Right lobe of liver (tissue), 6 donors: ENCODE results near the gene AMPD3. TPM values are rescaled to one million over a fixed set of nuclear protein-coding genes. Genes with fewer than 3 reads are reported as not detected.
A peak's percentile ranks its signal among the peaks of the same experiment; 100 is the strongest.

Experiments used
- ATAC-seq, 4 donors: fragments of 200-7000 bp; cut with Tn5 transposase; one replicate each; pipeline ENCODE4 v1.9.1; 2020; ENCODE audit warnings: mild to moderate bottlenecking in 4 of 4, moderate library complexity in 4 of 4
- DNase-seq, 3 donors: peaks; one replicate each; pipeline ENCODE4 v3.0.0-alpha.2; 2020
- H3K27ac ChIP-seq, 3 donors: fragments of 200-600 bp; one replicate each; pipeline ENCODE4 v1.8.0; 2022
- H3K27me3 ChIP-seq, 2 donors: fragments of 200-600 bp; one replicate each; pipeline ENCODE4 v1.8.0; 2022
- H3K36me3 ChIP-seq, 4 donors: fragments of 200-600 bp; sonication (generic) in 1 of 4; one replicate each; pipeline versions ENCODE4 v1.5.1 to v1.8.0; 2017 to 2022; ENCODE audit warnings: control low read depth in 1 of 4
- H3K4me1 ChIP-seq, 4 donors: fragments of 200-600 bp; sonication (generic) in 1 of 4; one replicate each; pipeline versions ENCODE4 v1.5.1 to v1.8.0; 2017 to 2022; ENCODE audit warnings: control low read depth in 1 of 4
- H3K4me3 ChIP-seq, 3 donors: fragments of 200-600 bp; one replicate each; pipeline ENCODE4 v1.8.0; 2022
- H3K9me3 ChIP-seq, 4 donors: fragments of 200-600 bp; sonication (generic) in 1 of 4; one replicate each; pipeline versions ENCODE4 v1.5.1 to v1.8.0; 2017 to 2022; ENCODE audit warnings: control low read depth in 1 of 4
- POLR2A ChIP-seq: fragments of 450-650 bp; IDR thresholded peaks from one replicate; pipeline ENCODE4 v1.6.1; 2017; ENCODE audit warnings: antibody characterized with exemption, mild to moderate bottlenecking
- WGBS: methylation state at CpG from one replicate; pipeline ENCODE4 v1.1.6; 2018; ENCODE audit warnings: low coverage, low lambda C conversion rate; ENCODE audit not compliant: insufficient coverage; ENCODE audit errors: missing lambda C conversion rate; 5-methylcytosine and 5-hydroxymethylcytosine counted together
- intact Hi-C, 2 donors: fragments of 100-400 bp; cut with DNase I; formaldehyde crosslinking; loops; one replicate each; pipeline versions ENCODE4 v1.11.2 to v1.14.1; 2022
- total RNA-seq, 6 experiments: library from RNA; depleted of rRNA in 2 of 6; stranded (reverse); fragments of >200 nt in 2 of 6; fragmentation: NEBNext Ultra II Directional in 3 of 6; extraction: Animal tissue kit (Norgen Biotek cat#: 25700) in 3 of 6; gene quantifications; one replicate each; pipeline versions ENCODE4 v1.1.0 to v1.2.4, GENCODE V29; 2016 to 2023
- TF ChIP-seq, protein P1 (sequence below), 4 donors: fragments of 200-600 bp in 3 of 4; fragments of 450-650 bp in 1 of 4; IDR thresholded peaks; one replicate each; pipeline versions ENCODE4 v1.5.1 to v1.8.0; 2016 to 2022; ENCODE audit warnings: antibody characterized with exemption in 4 of 4, mild to moderate bottlenecking in 2 of 4
- donor health status: DM: no; HTN: yes; CAD: no.
- donor health status: DM: no; HTN: no; CAD: no.
- donor health status: DM: no; HTN: no; CAD: no.
- donor health status: DM: no; HTN: yes; CAD: no.
- donor health status: DM: no; HTN: yes; CAD: no.

Gene AMPD3
- total RNA-seq, 6 experiments from 2014 or later: 0.98 to 5.0 (median 1.8) TPM

DNA sequence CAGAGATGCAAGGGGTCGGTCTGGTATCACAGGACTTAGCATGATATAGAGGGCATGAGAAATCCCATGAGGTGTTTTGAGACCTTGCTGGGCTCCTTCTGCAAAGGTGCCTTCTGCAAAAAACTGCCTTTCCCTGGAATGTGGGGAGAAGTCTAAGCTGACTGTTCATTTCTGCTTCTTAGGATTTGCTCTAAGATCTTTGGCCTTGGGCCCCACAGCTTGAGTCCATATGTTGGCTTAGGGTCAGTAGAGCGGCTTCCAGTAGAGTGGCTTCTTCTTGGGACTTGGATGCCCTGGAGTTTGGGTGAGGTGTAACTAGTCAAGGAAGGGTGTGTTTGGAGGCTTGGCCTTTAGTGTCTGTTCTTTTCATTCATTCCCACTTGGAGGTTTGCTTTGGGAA, 37.0 kb downstream of the AMPD3 start:
- Histone ChIP-seq H3K36me3 (no peaks in the 10 kb centered on the region), H3K27me3 (no peaks in the 10 kb centered on the region), H3K4me3 (no peak overlapping the region), H3K4me1 (peaks cover 0 to 4% (median 0%) of the 10 kb centered on the region in 4 donors), H3K27ac (no peak overlapping the region), H3K9me3 (no peaks in the 10 kb centered on the region)
- WGBS: 93% methylated on average over 2 of the region's 2 CpGs
- intact Hi-C loops: no loop called here
- ATAC-seq: no peak
- no peak for TF ChIP-seq POLR2A
- TF ChIP-seq, protein P1, sequence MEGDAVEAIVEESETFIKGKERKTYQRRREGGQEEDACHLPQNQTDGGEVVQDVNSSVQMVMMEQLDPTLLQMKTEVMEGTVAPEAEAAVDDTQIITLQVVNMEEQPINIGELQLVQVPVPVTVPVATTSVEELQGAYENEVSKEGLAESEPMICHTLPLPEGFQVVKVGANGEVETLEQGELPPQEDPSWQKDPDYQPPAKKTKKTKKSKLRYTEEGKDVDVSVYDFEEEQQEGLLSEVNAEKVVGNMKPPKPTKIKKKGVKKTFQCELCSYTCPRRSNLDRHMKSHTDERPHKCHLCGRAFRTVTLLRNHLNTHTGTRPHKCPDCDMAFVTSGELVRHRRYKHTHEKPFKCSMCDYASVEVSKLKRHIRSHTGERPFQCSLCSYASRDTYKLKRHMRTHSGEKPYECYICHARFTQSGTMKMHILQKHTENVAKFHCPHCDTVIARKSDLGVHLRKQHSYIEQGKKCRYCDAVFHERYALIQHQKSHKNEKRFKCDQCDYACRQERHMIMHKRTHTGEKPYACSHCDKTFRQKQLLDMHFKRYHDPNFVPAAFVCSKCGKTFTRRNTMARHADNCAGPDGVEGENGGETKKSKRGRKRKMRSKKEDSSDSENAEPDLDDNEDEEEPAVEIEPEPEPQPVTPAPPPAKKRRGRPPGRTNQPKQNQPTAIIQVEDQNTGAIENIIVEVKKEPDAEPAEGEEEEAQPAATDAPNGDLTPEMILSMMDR (IDR thresholded peaks at IDR 0.05): no peak
- no peak for DNase-seq

DNA sequence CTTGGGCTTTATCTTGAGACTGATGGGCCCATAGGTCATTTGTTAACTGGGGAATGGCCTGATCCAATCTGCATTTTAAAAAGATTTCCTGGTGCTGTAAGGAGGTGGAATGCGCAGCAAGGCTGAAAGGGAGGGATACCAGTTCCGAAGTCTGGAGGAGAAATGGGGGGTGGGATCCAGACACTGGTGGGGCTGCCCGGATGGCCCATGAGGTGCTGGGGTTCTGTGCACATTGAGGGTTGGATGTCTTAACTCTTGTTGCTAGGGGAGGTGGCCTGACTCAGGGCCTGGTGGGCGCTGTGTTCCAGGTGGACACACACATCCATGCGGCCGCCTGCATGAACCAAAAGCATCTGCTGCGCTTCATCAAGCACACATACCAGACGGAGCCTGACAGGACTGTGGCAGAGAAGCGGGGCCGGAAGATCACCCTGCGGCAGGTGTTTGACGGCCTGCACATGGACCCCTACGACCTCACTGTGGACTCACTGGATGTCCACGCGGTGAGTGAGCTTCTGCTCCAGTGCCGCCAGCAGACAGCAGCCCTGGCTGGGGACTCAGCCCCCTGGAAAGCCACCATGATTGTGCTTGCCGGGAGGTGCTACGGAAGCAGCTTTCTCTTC, 38.1 kb downstream of the AMPD3 start:
- Histone ChIP-seq H3K9me3 (no peaks in the 10 kb centered on the region), H3K36me3 (no peaks in the 10 kb centered on the region), H3K27me3 (no peaks in the 10 kb centered on the region), H3K27ac (no peak overlapping the region), H3K4me1 (peaks cover 0 to 4% (median 0%) of the 10 kb centered on the region in 4 donors), H3K4me3 (no peak overlapping the region)
- intact Hi-C loops: no loop called here
- 100% methylated on average over 1 of the region's 18 CpGs for WGBS
- ATAC-seq (no peak), DNase-seq (peak in 1 of 3 donors; percentile 37)
- TF ChIP-seq POLR2A: no peak
- TF ChIP-seq, protein P1 (IDR thresholded peaks at IDR 0.05): no peak

DNA sequence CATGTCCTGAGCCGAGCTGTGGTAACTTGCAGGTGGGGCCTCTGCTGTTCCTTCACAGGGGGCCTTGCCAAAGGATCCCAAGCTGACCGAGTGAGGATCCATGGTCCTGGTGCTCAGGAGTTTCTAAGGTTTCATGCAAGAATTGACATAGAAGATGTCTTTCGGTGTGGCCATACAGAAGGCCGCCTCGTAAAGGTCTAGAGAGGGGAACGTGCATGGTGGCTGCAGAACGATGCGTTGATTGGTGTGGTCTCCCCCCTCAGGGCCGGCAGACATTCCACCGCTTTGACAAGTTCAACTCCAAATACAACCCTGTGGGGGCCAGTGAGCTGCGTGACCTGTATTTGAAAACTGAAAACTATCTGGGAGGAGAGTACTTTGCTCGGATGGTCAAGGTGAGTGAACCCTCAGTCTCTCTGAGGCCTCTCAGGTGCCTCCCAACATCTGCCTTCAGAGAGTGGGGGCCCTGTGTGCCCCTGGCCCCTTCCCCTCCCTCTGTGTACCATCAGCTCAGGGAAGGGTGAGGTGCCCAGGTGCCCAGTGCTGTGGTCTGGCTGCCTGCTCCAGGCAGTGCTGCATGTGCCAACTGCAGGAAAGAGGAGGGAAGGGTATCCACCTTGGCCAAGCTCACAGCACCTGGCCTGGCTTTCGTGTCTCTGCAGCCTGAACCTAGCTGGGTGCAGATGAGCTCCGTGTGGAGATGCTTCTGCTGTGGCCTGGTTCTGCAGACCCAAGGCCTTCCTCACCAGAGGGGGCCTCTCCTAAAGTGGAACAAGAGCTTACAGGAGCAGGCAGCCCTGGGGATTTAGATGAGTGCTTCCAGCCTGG, 39.8 kb downstream of the AMPD3 start:
- H3K27ac ChIP-seq: no peak overlapping the region
- H3K36me3 ChIP-seq: no peaks in the 10 kb centered on the region
- no peak for ATAC-seq
- H3K9me3 ChIP-seq: no peaks in the 10 kb centered on the region
- no peak for TF ChIP-seq POLR2A
- TF ChIP-seq, protein P1 (IDR thresholded peaks at IDR 0.05): no peak
- H3K4me3 ChIP-seq: no peak overlapping the region
- peak in 2 of 3 donors; percentile 3 to 42 for DNase-seq
- H3K27me3 ChIP-seq: no peaks in the 10 kb centered on the region
- WGBS: 73% methylated on average over 2 of the region's 14 CpGs
- intact Hi-C loops: no loop called here
- peaks cover 0 to 4% (median 0%) of the 10 kb centered on the region in 4 donors for H3K4me1 ChIP-seq

DNA sequence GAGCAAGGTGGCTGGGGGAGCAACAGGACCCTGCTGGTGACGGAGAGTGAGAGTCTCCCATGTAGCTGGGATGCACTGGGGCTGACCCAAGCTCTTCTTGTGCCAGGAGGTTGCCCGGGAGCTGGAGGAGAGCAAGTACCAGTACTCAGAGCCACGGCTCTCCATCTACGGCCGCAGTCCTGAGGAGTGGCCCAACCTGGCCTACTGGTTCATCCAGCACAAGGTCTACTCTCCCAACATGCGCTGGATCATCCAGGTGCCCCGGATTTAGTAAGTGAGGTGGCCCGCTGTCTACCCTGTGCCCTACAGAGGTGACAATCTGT, 40.4 kb downstream of the AMPD3 start:
- Histone ChIP-seq H3K36me3 (no peaks in the 10 kb centered on the region), H3K4me1 (peaks cover 0 to 4% (median 0%) of the 10 kb centered on the region in 4 donors), H3K27me3 (no peaks in the 10 kb centered on the region), H3K27ac (no peak overlapping the region), H3K9me3 (no peaks in the 10 kb centered on the region), H3K4me3 (no peak overlapping the region)
- intact Hi-C loops: no loop called here
- TF ChIP-seq POLR2A: no peak
- TF ChIP-seq, protein P1 (IDR thresholded peaks at IDR 0.05): no peak
- ATAC-seq (no peak), DNase-seq (peak in 1 of 3 donors; percentile 33)
- WGBS: no CpG with 5 or more reads among the region's 8 CpGs
